Measurements from ENCODE around the gene SPCS2.

GRCh38 chr11:74937696-74938475, 11.2 kb upstream of the SPCS2 start:
- TF ChIP-seq CTCF (IDR thresholded peaks at IDR 0.05; ENCODE audit: extremely low read depth in 1 of 2, insufficient read depth in 1 of 2, low read depth in 1 of 2, low read length in 2 of 2) (no peak), POLR2A (IDR thresholded peaks at IDR 0.05; ENCODE audit: low read depth, low read length) (no peak), POLR2AphosphoS5 (IDR thresholded peaks at IDR 0.05; ENCODE audit: insufficient read depth, low read depth, low read length) (peak; percentile 46), EZH2 (IDR thresholded peaks at IDR 0.05; ENCODE audit: borderline replicate concordance, low read depth, low read length, severe bottlenecking) (no peak), MAX (IDR thresholded peaks at IDR 0.05; ENCODE audit: insufficient read depth, insufficient read length) (no peak), GATA2 (IDR thresholded peaks at IDR 0.05; ENCODE audit: insufficient read depth, insufficient read length, low read depth, low read length) (peak; percentile 50), MYC (IDR thresholded peaks at IDR 0.05; ENCODE audit: low read depth, low read length) (no peak)
